HG03097 (cell line): ENCODE results near the gene DOCK11.
"Not testable (repeated sequence)": the region's sequence is repeated elsewhere in the genome, so short reads cannot be mapped to it uniquely, and the experiment has no call there.

Experiments used
- ATAC-seq: cut with Tn5 transposase; IDR thresholded peaks from one replicate; pipeline ENCODE4 v1.9.1; 2021; ENCODE audit not compliant: unreplicated experiment, low FRiP score

Gene DOCK11

DNA sequence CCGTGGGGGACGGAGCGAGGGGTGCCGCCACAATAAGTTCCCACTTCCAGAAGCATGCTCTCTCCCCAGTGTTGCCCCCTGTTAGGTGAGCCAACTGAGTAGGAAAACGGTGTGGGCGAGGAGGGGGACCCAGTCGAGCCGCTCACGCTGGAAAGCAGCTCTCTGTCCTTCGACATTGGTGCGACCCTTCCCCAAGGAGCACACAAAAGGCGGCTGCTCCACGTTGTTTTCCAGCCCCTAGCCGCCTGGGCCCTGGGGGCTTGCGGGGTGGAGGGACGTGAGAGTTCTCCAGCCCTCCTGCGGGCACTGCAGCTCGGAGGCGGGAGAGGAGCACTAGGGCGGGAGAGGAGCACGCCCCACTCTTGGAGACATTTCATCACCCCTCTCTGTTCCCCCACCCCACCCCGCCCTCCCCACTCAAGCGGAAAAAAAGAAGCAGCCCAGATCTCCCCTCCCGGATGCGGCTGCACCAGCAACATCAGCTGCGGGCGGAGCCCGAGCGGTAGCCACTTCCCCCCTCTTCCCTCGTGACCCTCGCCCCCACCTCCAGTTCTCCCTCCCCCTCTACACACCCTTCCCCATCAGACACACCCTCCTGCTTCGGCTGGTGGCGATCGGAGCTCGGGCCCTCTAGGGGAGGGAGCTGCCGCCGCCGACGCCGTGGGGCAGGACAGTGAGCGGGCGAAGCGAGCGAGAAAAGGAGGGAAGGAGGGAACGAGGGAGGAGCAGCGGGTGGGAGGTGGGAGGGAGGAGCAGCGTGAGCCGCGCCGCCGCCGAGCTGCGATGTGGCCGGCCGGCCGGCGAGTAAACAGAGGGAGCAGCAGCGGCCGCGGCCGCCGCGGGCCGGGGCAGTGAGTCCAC lies at the start of gene DOCK11:
Gene DOCK11, plus strand, starts transcription at position 755 of the 861 bp plus-strand sequence. CDS start 157 bp downstream, outside the sequence.
- ATAC-seq = peak; percentile 67

DNA sequence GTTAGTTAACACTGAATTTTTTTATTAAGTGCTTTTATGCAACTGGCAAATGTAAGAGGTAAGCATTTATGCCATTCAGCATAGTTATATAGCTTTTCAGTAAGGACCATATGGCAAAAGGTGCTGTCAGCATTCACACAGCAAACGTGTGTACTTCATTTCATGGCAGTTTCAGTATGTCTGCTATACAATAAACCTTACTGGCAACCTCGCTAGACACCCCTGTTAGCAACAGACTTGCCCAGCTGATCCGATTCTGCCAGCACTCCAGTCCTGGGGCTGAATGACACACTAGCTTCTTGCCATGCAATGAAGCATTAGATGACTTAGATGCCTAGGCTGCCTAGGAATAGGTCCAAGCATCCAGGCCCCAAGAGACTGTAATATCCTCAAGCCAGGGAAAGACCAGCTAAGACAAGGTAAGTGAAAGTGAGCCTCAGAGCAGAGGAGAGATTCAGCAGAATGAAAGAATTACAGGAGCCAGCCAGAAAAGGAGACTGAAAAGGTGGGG lies 47.3 kb upstream of the DOCK11 start:
- ATAC-seq = no peak

DNA sequence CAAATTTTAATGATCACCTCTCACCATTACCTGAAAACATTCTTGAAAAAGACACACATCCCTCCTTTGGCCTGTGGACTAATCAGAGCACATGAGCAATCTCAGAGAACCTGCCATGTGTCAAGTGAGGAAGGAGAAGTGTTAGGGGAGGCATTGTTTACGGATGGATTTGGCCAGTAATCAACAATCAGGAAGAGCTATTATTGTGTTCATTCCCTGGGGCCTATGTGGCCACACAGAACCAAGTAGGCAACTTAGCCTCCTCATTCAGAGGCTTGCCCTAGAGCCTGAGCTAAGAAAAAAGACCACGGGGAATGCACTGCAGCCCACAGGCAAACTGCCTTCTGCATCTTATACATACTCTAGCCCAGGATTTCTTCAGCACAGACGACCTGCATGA lies 40.6 kb upstream of the DOCK11 start:
- ATAC-seq = no peak

DNA sequence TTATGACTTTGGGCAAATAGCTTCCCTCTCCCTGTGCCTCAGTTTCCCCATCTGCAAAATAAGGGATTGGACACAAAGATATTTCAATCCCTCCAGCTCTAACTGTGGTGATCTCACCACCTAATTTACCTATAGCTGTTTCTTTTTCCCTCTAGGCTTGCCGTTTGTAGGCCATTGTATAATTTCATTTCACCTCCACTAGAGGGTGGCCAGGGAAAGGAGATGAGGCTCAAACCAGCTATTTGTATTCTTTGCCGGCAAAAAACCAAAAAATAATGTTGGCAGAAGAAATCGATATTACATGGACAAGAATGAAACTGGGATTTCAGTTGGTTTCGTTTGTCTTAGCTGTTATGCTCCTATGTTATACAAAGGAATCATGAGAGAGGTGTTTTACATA lies 36.1 kb upstream of the DOCK11 start:
- no peak for ATAC-seq

DNA sequence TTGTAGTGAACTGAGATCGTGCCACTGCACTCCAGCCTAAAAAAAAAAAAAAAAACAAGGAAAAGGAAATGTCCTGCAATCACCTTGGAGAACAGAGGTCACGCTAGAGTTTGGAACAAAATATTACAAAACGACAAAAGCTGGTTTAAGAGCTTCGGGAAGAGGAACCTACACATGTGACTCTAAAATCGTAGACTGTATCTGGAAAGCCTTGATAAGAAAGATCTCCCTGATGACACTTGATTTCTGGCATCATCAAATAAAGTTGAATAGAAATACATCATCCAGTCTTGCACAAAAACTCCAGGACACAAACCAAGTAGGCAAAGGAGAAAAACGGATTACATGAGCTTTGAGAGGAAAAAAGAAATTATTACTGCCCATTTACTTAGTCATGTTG lies 31.1 kb upstream of the DOCK11 start:
- ATAC-seq = no peak

DNA sequence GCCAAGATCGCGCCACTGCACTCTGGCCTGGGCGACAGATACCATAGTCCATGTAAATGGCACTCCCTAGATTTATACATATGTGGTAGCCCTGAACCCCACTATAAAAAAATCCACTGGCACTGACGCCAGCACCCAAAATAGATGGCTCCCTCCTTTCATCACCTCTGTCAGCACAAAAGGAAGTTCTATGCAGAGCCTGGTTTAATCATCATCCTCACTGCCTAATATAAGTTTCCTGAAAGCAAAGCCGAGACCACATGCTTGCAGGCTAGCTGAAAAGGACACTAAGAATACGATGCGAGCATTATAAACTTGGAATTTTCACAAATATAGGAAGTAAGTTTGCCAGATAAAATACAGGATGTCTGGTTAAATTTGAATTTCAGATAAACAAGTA lies 27.5 kb upstream of the DOCK11 start:
- ATAC-seq = no peak

DNA sequence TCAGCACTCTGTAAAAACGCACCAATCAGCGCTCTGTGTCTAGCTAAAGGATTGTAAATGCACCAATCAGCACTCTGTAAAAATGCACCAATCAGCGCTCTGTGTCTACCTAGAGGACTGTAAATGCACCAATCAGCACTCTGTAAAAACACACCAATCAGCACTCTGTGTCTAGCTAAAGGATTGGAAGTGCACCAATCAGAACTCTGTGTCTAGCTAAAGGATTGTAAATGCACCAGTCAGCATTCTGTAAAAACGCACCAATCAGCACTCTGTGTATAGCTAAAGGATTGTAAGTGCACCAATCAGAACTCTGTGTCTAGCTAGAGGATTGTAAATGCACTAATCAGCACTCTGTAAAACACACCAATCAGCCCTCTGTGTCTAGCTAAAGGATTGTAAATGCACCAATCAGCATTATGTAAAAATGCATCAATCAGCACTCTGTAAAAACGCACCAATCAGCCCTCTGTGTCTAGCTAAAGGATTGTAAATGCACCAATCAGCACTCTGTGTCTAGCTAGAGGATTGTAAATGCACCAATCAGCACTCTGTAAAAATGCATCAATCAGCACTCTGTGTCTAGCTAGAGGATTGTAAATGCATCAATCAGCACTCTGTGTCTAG lies 24.8 kb upstream of the DOCK11 start:
- ATAC-seq = not testable (repeated sequence)

DNA sequence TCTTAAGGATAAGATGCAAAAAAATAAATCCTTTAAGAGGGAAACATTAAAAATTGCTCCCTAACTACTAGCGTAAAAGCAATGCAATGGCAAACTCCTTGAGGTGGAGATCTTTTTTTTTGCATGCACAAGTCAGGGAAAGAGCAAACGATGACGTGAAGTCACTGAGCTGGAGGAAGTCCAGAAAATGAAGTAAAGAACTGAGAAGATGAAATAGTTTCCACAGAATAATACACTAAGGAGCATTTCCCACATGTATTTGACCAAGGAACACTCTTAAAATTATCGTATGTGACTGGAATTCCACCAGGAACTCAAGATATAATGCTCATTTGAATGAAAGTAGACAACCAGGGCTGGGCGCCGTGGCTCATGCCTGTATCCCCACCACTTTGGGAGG lies 21.0 kb upstream of the DOCK11 start:
- ATAC-seq = no peak

DNA sequence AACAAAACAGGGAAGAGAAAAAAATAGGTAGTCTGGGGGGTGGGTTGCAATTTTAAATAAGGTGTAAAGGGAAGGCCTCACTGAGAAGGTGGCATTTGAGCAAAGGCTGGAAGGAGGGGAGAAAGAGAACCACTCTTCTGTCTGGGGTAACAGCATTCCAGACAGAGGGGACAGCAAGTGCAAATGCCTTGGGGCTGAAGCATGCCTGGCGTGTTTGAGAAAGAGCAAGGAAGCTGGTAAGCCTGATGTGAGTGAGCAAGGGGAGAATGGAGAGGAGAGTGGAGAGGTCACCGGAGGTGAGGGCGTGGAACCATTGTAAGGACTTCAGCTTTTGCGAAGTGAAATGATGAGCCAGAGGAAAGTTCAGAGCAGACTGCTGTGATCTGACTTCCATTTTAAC lies 19.7 kb upstream of the DOCK11 start:
- ATAC-seq = no peak

DNA sequence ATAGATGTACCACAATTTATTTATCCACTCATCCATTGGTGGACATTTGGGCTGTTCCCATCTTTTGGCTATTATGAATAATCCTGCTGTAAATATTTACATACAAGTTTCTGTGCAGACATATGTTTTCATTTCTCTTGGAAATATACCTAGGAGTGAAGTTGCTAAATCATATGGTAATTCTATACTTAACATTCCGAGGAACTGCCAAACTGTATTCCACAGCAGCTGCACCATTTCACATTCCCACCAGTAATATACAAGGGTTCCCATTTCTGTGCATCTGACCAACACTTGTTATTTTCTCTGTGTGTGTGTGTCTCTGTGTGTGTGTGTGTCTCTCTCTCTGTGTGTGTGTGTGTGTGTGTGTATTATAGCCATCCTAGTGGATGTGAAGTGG lies 15.4 kb upstream of the DOCK11 start:
- ATAC-seq = no peak

DNA sequence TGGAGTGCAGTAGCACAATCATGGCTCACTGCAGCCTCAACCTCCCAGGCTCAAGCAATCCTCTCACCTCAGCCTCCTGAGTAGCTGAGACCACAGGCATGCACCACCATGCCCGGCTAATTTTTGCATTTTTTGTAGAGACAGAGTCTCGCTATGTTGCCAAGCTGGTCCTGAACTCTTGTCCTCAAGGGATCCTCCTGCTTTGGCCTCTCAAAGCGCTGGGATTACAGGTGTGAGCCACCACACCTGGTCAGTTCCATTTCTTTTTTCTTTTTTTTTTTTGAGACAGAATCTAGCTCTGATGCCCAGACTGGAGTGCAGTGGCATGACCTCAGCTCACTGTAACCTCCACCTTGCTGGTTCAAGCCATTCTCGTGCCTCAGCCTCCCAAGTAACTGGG lies 13.2 kb upstream of the DOCK11 start:
- not testable (repeated sequence) for ATAC-seq

DNA sequence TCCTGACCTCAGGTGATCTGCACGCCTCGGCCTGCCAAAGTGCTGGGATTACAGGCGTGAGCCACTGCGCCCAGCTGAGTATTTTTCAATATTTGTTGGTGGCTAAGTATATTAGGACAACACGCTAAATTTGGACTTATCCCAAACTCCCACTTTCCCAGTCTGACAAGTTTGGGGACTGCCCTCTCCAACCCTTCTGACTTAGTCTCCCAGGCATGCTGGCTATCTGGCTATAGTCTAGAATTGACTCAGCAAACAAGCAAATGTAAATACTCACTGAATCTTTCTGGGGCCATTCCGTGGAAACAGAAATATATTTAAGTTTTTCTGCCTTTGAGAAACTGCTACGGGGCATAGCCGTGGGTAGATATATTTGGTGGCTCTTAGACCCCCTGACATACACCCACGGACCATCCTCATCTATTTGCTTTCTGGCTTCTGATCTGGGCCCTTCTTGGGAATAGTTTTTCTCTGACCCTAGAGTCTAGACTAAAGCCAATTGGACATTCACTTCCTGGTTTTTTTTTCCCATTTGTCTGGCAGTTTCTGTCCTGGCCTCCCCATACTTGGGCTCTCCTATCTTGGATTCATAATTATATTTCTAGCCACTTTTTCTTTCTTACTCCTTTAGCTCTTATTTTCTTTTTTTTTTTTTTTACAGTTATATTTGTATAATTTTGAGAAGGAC lies 11.3 kb upstream of the DOCK11 start:
- no peak for ATAC-seq

DNA sequence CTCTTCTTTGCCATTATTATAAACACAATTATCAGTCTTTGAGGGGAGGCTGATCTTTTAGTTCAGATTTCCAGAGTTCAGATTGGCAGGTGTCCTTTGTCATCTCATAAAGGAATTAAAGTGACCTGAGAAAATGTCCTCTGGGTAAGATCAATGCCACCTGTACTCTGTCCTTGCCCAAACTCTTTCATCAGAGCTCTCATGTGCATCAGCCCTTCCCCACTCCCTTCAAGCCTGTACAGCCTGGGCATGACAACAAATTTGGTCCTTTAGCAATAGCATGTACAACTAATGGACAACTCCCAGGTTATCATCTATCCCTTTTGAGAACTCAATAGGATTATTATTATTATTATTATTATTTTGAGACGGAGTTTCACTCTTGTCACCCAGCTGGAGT lies 8.9 kb upstream of the DOCK11 start:
- not testable (repeated sequence) for ATAC-seq

DNA sequence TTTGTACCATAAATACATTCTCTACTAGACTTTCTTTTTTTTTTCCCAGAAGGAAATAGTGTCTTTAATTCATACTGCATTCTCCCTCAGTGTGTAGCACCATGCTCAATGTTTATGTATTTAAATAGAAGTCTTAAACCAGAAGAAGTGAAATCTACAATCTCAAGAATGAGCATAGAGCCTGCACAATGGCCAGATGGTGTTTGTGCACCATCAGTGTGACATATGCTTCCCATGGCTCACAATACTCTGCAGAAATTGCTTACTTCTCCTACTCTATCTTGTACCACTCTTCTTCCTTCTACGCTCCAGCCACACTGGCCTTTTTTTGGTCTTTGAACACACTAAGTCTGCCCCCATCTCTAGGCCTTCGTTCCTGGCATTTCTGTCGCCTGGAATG lies 2.6 kb upstream of the DOCK11 start:
- no peak for ATAC-seq

DNA sequence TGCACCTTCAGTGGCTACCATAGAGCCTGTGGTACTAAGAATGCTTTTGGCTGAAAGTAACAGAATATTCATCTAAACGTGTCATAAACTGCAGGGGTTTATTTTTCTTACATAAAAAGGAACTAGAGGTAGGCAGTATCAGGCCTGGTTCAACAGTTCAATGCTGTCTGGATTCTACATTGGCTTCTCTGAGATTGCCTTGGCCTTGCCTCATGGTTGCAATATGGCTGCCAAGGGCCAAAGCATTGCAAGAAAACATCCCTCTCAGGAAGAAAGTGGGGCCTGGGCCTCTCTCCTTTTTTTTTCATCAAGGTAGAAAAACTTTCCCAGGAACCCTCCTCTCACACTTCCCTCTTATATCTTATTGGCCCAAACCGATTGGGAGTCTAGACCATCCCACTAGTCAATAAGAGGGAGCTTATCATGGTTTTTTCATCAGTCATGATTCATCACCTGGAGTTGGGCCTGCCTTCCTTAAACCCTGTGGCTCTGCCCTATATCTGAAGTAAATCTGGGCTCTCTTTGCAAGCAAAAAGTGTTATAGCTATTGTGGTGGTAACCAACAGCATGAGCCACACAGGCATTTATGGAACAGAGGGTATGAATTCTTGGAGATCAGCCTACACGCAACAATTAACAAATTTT lies 1.8 kb upstream of the DOCK11 start:
- no peak for ATAC-seq

DNA sequence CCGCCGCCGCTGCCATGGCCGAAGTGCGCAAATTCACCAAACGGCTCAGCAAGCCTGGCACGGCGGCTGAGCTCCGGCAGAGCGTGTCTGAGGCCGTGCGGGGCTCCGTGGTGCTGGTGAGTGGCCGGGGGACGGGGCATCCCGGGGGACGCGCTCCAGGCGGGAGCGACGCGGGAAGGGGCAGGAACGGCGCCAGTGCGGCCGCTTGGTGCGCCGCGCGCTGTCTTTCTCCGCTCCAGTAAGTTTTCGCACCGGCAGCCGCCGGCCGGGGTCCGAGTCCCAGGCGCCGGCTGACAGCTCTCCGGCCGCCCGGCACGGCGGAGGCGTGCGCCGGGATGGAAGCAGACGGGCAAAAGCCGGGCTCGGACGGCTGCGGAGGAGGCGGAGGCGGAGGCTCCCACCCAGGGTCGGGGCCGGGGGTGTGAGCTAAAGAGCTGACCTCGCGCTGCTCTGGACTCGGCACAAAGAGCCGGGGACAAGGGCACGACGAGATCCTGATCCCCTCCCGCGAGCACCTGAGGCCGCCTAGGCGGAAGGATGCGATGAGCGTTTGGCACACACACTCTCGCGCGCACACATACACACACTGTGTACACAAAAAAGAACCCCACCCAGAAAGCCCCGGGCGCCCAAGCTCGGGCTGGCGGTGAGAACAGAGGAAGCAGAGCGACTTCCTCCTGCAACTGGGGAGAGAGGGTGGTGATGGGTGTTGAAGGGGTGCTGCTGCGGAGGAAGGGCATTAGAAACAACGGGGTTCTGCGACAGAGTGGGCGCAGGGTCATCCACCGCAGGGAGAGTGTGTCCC lies 545 bp downstream of the DOCK11 start:
- ATAC-seq = peak; percentile 47

DNA sequence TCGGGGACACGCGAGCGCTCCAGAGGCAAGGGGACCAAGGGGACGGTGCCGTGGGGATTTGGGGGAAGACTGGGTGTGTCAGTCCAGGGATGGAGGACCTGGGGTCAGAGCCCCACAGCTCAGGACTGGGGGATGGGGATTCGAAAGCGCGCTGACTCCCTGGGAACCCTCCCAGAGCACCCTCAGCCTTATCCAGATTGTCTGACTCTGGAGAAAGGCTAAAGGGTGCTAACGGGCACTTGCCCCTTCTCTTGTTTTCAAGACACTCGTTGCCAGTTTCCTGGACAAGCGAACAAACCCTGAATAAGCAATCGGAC lies 1.1 kb downstream of the DOCK11 start:
- ATAC-seq = peak; percentile 14

DNA sequence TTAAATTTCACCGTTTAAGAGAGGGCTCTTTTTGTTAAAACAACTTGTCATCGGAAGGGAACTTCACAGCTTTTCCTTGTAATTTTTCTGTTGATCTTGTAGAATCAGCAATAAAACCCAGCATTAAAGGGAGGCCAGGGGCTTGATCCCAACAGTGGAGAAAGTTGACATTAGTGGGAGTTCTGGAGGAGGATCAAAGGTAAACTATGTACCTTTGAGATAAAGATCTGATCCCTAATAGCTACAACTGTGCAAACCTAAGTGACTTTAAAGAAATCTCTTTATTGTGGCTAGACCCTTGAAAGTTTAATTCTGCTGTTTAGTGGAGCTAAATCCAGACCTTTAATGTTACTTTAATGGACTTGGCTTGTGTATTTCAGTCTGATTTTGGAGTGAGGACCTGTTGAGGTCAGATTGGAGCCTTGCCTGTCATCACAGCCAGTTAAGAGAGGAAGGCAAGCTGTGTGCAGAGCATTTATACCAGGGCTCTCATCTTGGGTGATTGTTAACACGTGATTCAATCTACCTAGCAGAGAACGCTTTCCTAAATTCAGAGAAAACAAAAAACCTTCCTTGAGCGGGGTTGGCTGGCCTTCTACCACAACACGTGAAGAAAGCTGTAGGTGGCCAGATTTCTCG lies 1.7 kb downstream of the DOCK11 start:
- ATAC-seq = no peak

DNA sequence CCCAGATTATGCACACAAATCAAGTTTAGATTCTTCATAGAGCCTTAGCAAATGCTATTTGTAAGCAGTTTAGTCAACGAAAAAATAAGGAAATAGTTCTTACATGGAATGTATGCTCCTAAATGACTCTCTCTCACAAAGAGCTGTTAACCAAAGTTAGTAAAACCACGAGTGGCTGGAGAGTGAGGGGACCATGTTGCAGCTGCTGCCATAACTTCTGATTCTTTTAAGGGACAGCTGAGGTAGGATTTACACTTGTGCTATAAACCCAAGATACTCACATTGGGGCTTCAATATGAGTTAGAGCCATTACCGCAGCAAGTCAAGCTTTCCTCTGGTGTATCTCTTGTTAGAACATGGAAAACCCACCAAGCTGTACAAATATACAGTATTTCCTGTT lies 2.7 kb downstream of the DOCK11 start:
- ATAC-seq = no peak

DNA sequence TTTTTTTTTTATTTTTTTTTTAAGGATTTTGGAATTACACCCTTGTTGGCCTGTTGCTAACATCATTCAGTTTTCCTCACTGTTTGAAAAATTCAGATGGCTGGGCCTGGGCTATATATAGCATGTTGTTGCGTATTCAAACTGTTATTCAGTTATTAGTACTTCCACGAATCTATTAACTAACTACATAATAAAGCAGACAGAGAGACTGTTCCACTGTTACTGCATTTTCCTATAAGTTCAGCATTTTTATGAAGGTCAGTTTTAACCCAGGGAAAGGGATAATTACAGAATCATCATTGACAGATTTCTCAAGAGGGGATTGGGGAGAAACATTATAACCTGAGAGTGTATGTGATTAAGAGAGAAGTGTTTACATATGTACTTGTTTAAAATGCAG lies 3.1 kb downstream of the DOCK11 start:
- no peak for ATAC-seq
